HG03097 (cell line): ENCODE results near the gene FHAD1.
A peak's percentile ranks its signal among the peaks of the same experiment; 100 is the strongest.

Experiments
- ATAC-seq: cut with Tn5 transposase; IDR thresholded peaks from one replicate; pipeline ENCODE4 v1.9.1; 2021; ENCODE audit not compliant: unreplicated experiment, low FRiP score

The FHAD1 gene

GRCh38 chr1:15246960-15247614, at the start of gene FHAD1:
Gene FHAD1, plus strand, starts transcription at chr1:15247223. Its CDS starts 4,562 bp downstream, at chr1:15251785.
- peak; percentile 51 for ATAC-seq

GRCh38 chr1:15197591-15198447, 49.2 kb upstream of the FHAD1 start:
- no peak for ATAC-seq

- no peak for ATAC-seq
Observed at GRCh38 chr1:15198684-15199083, 48.3 kb upstream of the FHAD1 start.

GRCh38 chr1:15201221-15201620, 45.8 kb upstream of the FHAD1 start:
- ATAC-seq, result no peak

- no peak for ATAC-seq
Observed at GRCh38 chr1:15201849-15202551, 45.0 kb upstream of the FHAD1 start.

- no peak for ATAC-seq
Observed at GRCh38 chr1:15204931-15205330, 42.1 kb upstream of the FHAD1 start.

- ATAC-seq, result no peak
Observed at GRCh38 chr1:15205586-15206346, 41.3 kb upstream of the FHAD1 start.

DNA sequence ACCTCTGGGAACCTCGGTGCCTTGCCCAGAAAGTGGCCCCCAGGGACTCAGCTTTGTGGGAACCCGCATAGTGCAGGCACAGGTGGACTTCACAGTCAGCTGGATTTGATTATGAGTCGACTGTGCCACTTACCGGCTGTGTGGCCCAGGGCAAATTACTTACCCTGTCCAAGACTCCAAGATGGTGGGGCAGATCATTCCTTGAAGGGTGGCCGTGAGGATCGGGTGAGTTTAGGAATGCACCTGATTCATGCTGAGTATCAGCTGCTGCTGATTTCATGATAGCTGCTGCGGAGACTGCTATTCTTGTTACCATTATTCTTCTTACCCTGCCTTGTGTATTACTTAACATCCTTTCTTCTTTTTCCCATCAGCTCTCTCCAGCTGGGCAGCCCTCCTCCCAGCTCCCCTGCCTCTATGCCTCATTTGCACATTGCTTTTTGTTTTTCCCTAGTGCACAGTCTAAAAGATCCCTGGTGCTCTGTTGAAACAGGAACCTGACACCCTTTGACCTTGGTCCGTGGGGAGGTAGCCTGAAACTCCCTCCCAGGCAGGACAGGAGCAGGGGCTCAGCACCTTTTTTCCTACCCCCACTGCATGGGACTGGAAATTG, 40.5 kb upstream of the FHAD1 start:
- no peak for ATAC-seq

- ATAC-seq, result no peak
Observed at GRCh38 chr1:15207031-15207828, 39.8 kb upstream of the FHAD1 start.

DNA sequence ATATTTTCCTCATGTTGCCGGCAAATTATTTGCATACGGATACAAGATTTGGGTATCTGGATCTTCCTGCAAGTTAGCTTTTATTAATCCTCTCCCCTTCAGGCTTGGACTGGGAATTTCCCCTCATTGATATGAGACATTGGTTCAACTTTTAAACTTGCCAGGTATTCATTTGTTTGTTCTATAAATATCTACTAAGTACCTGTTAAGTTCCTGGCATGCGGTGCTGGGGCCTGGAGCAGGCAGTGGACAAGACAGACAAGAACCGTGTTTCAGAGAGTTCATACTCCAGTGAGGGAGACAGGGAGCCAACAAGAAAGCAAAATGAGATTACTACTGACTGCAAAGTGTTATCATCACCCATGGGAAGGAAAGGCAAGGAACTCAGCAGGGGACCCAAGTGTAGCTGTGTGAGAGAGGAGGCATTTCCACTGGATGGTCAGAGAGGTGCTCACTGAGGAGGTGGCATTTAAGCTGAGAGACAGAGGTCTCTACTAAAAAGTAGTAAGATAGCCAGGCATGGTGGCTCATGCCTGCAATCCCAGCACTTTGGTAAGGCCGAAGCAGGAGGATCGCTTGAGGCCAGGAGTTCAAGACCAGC, 39.1 kb upstream of the FHAD1 start:
- ATAC-seq, result no peak

- ATAC-seq, result no peak
Observed at GRCh38 chr1:15210651-15211375, 36.2 kb upstream of the FHAD1 start.

- no peak for ATAC-seq
Observed at GRCh38 chr1:15211424-15211823, 35.6 kb upstream of the FHAD1 start.

- no peak for ATAC-seq
Observed at GRCh38 chr1:15212216-15212953, 34.6 kb upstream of the FHAD1 start.

DNA sequence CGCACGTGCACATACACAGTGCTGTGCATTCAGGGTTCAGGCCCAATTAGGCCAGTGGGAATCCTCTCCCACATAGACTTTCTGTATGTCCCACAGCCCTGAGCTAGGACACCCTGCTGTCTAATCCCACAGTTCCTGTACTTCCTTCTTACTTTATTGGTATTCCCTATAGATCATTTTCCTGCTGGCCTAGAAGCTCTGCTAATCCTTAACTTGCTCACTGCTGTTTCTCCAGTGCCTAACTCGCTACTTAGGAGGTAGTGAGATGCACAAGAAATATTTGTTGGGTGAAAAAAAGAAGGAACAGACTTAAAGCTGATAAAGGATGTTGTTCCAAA, 34.1 kb upstream of the FHAD1 start:
- no peak for ATAC-seq

DNA sequence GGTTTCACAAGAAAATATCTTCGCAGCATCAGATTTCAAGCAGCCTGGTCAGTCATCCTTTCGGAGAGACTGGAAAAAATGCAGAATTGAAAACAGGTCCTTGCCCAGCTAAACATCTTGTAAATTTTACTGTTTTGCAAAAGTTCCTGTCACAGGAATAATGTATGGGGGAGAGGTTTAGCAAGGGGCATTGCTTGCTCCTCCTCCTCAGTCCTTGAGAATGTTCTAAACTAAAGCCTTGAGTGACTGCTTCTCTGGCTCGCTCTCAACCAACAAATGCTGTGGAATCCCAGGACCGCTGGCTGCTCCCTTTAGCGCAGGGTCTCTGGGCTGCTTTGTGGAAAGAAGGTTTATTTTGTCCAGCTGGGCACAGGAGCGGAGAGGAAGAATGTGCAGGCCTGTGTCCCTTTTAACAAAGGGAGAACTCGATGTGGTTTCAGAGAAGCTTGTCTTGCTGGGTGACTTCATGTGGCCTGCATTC, 33.6 kb upstream of the FHAD1 start:
- no peak for ATAC-seq

GRCh38 chr1:15214527-15214926, 32.5 kb upstream of the FHAD1 start:
- no peak for ATAC-seq

DNA sequence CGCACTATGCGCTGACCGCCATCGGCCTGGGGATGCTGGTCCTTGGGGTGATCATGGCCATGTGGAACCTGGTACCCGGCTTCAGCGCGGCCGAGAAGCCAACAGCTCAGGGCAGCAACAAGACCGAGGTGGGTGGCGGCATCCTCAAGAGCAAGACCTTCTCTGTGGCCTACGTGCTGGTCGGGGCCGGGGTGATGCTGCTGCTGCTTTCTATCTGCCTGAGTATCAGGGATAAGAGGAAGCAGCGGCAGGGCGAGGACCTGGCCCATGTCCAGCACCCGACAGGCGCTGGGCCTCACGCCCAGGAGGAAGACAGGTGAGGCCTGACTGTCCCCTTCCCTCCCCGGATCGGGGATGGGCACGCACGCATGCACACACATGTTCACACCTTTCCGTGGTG, 31.9 kb upstream of the FHAD1 start:
- ATAC-seq, result no peak

- ATAC-seq, result no peak
Observed at GRCh38 chr1:15217654-15218053, 29.4 kb upstream of the FHAD1 start.
